IMR-90 (cell line): Measurements from ENCODE around the gene PLA2G3. TPM values are rescaled to one million over a fixed set of nuclear protein-coding genes. Genes with fewer than 3 reads are reported as not detected.
A peak's percentile ranks its signal among the peaks of the same experiment; 100 is the strongest.

Experiments
- ATAC-seq: fragments of 200-7000 bp; cut with Tn5 transposase; 2 replicates; pipeline ENCODE4 v1.9.1; 2020; ENCODE audit warnings: low read depth, mild to moderate bottlenecking, moderate library complexity
- BruUV-seq: library from RNA; stranded (reverse); fragments of 400-500 nt; replicated peaks from 2 replicates; lab custom pipeline; 2021; lab: Mats Ljungman, UMichigan
- CTCF ChIA-PET: fragments of 300-600 bp; formaldehyde crosslinking; extraction: SDS; loops from one replicate; lab custom pipeline; 2021; ENCODE audit warnings: antibody characterized with exemption; lab: Yijun Ruan, JAX
- POLR2A ChIA-PET: fragments of 300-600 bp; sonication (Branson Sonifier 250); formaldehyde crosslinking; loops from one replicate; lab custom pipeline; 2022; ENCODE audit warnings: antibody characterized with exemption; ENCODE audit not compliant: unreplicated experiment; lab: Charles Lee
- DNase-seq: peaks from one replicate; pipeline ENCODE4 v3.0.0; 2013
- H2AFZ ChIP-seq: replicated peaks from 2 replicates; pipeline ENCODE3; 2013; ENCODE audit warnings: low read length, mild to moderate bottlenecking; ENCODE audit not compliant: poor library complexity
- H2AK5ac ChIP-seq: 2 replicates; pipeline ENCODE4 v1.6.1; 2013; ENCODE audit warnings: low read depth, low read length, inconsistent platforms
- H2AK9ac ChIP-seq: replicated peaks from 2 replicates; pipeline ENCODE3; 2013; ENCODE audit warnings: mild to moderate bottlenecking, low read depth, low read length, moderate library complexity; ENCODE audit not compliant: poor library complexity
- H2BK120ac ChIP-seq: 2 replicates; pipeline ENCODE4 v1.6.1; 2013; ENCODE audit warnings: low read depth, low read length, inconsistent platforms
- H2BK15ac ChIP-seq: 3 replicates; pipeline ENCODE4 v1.6.1; 2013; ENCODE audit warnings: low read depth, low read length, inconsistent platforms
- H2BK20ac ChIP-seq: 2 replicates; pipeline ENCODE4 v1.6.1; 2013; ENCODE audit warnings: low read depth, mild to moderate bottlenecking, inconsistent platforms, low read length, moderate library complexity
- H2BK5ac ChIP-seq: 2 replicates; pipeline ENCODE4 v1.6.1; 2013; ENCODE audit warnings: mild to moderate bottlenecking, low read depth, low read length, inconsistent platforms; ENCODE audit not compliant: poor library complexity, severe bottlenecking
- H3K14ac ChIP-seq: replicated peaks from 2 replicates; pipeline ENCODE4 v1.6.1; 2013; ENCODE audit warnings: low read depth, low read length, inconsistent platforms
- H3K18ac ChIP-seq: 2 replicates; pipeline ENCODE4 v1.6.1; 2013; ENCODE audit warnings: low read depth, low read length, control low read depth
- H3K23ac ChIP-seq: 2 replicates; pipeline ENCODE4 v1.6.1; 2013; ENCODE audit warnings: low read depth, low read length, inconsistent platforms
- H3K27ac ChIP-seq: 2 replicates; pipeline ENCODE4 v1.5.1; 2013; ENCODE audit warnings: mild to moderate bottlenecking, control low read depth, low read length; ENCODE audit not compliant: insufficient read depth
- H3K27me3 ChIP-seq: 2 replicates; pipeline ENCODE4 v1.6.1; 2013; ENCODE audit warnings: low read length; ENCODE audit not compliant: control insufficient read depth, insufficient read depth
- H3K36me3 ChIP-seq: 2 replicates; pipeline ENCODE4 v1.6.1; 2013; ENCODE audit warnings: low read length, mixed read lengths; ENCODE audit not compliant: control insufficient read depth, insufficient read depth
- H3K4ac ChIP-seq: 2 replicates; pipeline ENCODE4 v1.6.1; 2013; ENCODE audit warnings: low read depth, low read length, inconsistent platforms
- H3K4me1 ChIP-seq: 2 replicates; pipeline ENCODE4 v1.6.1; 2013; ENCODE audit warnings: low read length, mixed read lengths; ENCODE audit not compliant: control insufficient read depth, insufficient read depth
- H3K4me2 ChIP-seq: 2 replicates; pipeline ENCODE4 v1.6.1; 2013; ENCODE audit warnings: low read depth, mild to moderate bottlenecking, control low read depth, low read length, moderate library complexity
- H3K4me3 ChIP-seq: 2 replicates; pipeline ENCODE4 v1.5.1; 2013; ENCODE audit warnings: low read depth, mild to moderate bottlenecking, control low read depth, low read length, moderate library complexity; ENCODE audit not compliant: insufficient read depth
- H3K56ac ChIP-seq: 2 replicates; pipeline ENCODE4 v1.6.1; 2013; ENCODE audit warnings: low read length, inconsistent platforms; ENCODE audit not compliant: insufficient read depth; ENCODE audit errors: extremely low read depth
- H3K79me1 ChIP-seq, 2 experiments: 2 replicates each; pipeline ENCODE4 v1.6.1; 2013; ENCODE audit warnings: low read length in 2 of 2, inconsistent platforms in 1 of 2, low read depth in 1 of 2
- H3K9ac ChIP-seq: 2 replicates; pipeline ENCODE4 v1.6.1; 2013; ENCODE audit warnings: low read depth, low read length, control low read depth
- H3K9me1 ChIP-seq: 2 replicates; pipeline ENCODE4 v1.6.1; 2013; ENCODE audit warnings: low read length, inconsistent platforms; ENCODE audit not compliant: insufficient read depth
- H3K9me3 ChIP-seq: 2 replicates; pipeline ENCODE4 v1.6.1; 2013; ENCODE audit warnings: low read length; ENCODE audit not compliant: control insufficient read depth, insufficient read depth
- H4K20me1 ChIP-seq: 2 replicates; pipeline ENCODE4 v1.6.1; 2013; ENCODE audit warnings: low read length, inconsistent platforms; ENCODE audit not compliant: insufficient read depth
- H4K5ac ChIP-seq: 2 replicates; pipeline ENCODE4 v1.6.1; 2013; ENCODE audit warnings: mild to moderate bottlenecking, low read depth, low read length, control low read depth
- H4K8ac ChIP-seq, 2 experiments: 2 replicates each; pipeline ENCODE4 v1.6.1; 2013; ENCODE audit warnings: low read depth in 2 of 2, low read length in 2 of 2, control low read depth in 1 of 2, inconsistent platforms in 1 of 2
- H4K91ac ChIP-seq: 2 replicates; pipeline ENCODE4 v1.6.1; 2013; ENCODE audit warnings: low read depth, low read length, inconsistent platforms; ENCODE audit not compliant: insufficient read depth
- BHLHE40 ChIP-seq: fragments of 150-350 bp; IDR thresholded peaks from 2 replicates; pipeline ENCODE4 v1.6.1; 2016; ENCODE audit warnings: mild to moderate bottlenecking, low read depth, low read length
- CHD1 ChIP-seq: IDR thresholded peaks from 2 replicates; pipeline ENCODE4 v1.6.1; 2012; ENCODE audit warnings: low read depth, low read length, improper control_type of control experiment
- MAZ ChIP-seq: IDR thresholded peaks from 2 replicates; pipeline ENCODE4 v1.6.1; 2012; ENCODE audit warnings: low read depth, mild to moderate bottlenecking, low read length, improper control_type of control experiment, moderate library complexity, borderline replicate concordance
- MXI1 ChIP-seq: IDR thresholded peaks from 2 replicates; pipeline ENCODE4 v1.6.1; 2012; ENCODE audit warnings: low read depth, mild to moderate bottlenecking, low read length, moderate library complexity, borderline replicate concordance
- NFE2L2 ChIP-seq: fragments of 150-350 bp; IDR thresholded peaks from 2 replicates; pipeline ENCODE4 v1.6.1; 2016; ENCODE audit warnings: low read depth, mild to moderate bottlenecking, low read length
- RFX5 ChIP-seq: IDR thresholded peaks from 2 replicates; pipeline ENCODE4 v1.8.0; 2012; ENCODE audit warnings: low read depth, mild to moderate bottlenecking, low read length, moderate library complexity
- SMC3 ChIP-seq: fragments of 150-350 bp; IDR thresholded peaks from 2 replicates; pipeline ENCODE4 v1.6.1; 2016; ENCODE audit warnings: low read depth, mild to moderate bottlenecking, antibody characterized with exemption, low read length, moderate library complexity
- WGBS, 2 experiments: methylation state at CpG; one replicate each; pipeline versions ENCODE4 v1.1.5 to v1.1.7; 2013; ENCODE audit warnings: missing lambda C conversion rate in 2 of 2; ENCODE audit not compliant: insufficient read length in 1 of 2; ENCODE audit errors: extremely low coverage in 2 of 2; 5-methylcytosine and 5-hydroxymethylcytosine counted together
- dilution Hi-C: fragments of 300-500 bp; cut with HindIII; formaldehyde crosslinking; loops from one replicate; pipeline ENCODE4 v1.14.3; 2018; ENCODE audit warnings: low sequenced_read_pairs; ENCODE audit not compliant: unreplicated experiment
- in situ Hi-C: fragments of 300-500 bp; cut with MboI; formaldehyde crosslinking; loops from 3 replicates; pipeline ENCODE4 v1.14.3; 2019; ENCODE audit warnings: low sequenced_read_pairs, inconsistent platforms, mixed read lengths
- intact Hi-C: fragments of 100-400 bp; cut with micrococcal nuclease; formaldehyde crosslinking; loops from 2 replicates; pipeline ENCODE4 v1.10.0; 2022
- polyA plus RNA-seq, 3 experiments: library from polyadenylated mRNA; depleted of rRNA; stranded (reverse); fragments of >200 nt; gene quantifications; 2 replicates each; pipeline ENCODE4 v1.2.3, GENCODE V29; 2012; ENCODE audit warnings: low replicate concordance in 1 of 3
- total RNA-seq: library from RNA; depleted of rRNA; stranded (reverse); fragments of >200 nt; gene quantifications from 2 replicates; pipeline ENCODE4 v1.2.3, GENCODE V29; 2012
- TF ChIP-seq, protein P1 (sequence below): fragments of 150-350 bp; IDR thresholded peaks from 2 replicates; pipeline ENCODE4 v1.6.1; 2017; ENCODE audit warnings: mild to moderate bottlenecking, antibody characterized with exemption, low read length, low read depth
- TF ChIP-seq, protein P2 (sequence below): fragments of 150-350 bp; IDR thresholded peaks from 2 replicates; pipeline ENCODE4 v1.6.1; 2016; ENCODE audit warnings: low read depth, mild to moderate bottlenecking, low read length, moderate library complexity, borderline replicate concordance
- TF ChIP-seq, protein P3 (sequence below): conservative IDR thresholded peaks from 2 replicates; pipeline ENCODE4 v1.5.1; 2012; ENCODE audit warnings: mild to moderate bottlenecking, low read depth, low read length, improper control_type of control experiment

The PLA2G3 gene
- total and polyA plus RNA-seq, 2 of the 4 experiments (the other 2 are of a cell fraction) = under 0.01 to 0.12 TPM

DNA sequence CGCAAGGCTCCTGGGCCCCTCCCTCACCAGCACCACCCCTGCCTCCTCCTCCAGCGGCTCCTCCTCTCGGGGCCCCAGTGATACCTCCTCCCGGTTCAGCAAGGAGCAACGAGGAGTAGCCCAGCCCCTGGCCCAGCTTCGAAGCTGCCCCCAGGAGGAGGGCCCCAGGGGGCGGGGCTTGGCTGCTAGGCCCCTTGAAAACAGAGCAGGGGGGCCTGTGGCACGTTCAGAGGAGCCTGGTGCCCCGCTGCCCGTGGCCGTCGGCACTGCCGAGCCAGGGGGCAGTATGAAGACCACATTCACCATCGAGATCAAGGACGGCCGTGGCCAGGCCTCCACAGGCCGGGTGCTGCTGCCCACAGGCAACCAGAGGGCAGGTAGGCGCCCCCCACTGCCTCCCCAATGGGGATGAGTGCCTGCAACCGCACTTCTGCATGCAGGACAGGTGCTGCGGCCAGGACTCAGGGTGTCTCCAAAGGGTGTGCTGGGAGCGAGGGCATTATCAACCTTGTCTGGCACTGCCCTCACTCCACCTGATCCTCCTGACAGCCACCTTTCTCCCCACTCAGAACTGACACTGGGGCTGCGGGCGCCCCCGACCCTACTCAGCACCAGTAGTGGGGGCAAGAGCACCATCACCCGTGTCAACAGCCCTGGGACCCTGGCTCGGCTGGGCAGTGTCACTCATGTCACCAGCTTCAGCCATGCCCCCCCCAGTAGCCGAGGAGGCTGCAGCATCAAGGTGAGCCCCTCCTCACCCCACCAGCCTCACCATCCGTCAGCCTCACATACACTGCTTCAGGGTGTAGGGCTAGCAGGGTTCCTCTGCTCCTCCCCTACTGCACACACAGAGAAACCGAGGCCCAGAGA, 49.0 kb downstream of the PLA2G3 start:
- Histone ChIP-seq H3K56ac (no peak overlapping the region), H3K4me3 (no peak overlapping the region), H3K36me3 (peaks cover 89% of the 10 kb centered on the region), H3K27ac (no peak overlapping the region), H4K91ac (no peak overlapping the region), H4K8ac (no peak overlapping the region), H3K79me1 (peaks cover 27 to 60% of the 10 kb centered on the region in 2 experiments), H3K27me3 (no peaks in the 10 kb centered on the region), H2BK120ac (no peak overlapping the region), H3K4me1 (no peaks in the 10 kb centered on the region; the same call in 1 of the 2 replicates), H4K20me1 (peaks cover 20% of the 10 kb centered on the region), H2AFZ (no peak overlapping the region), H3K9me3 (no peaks in the 10 kb centered on the region), H3K23ac (no peak overlapping the region), H2AK9ac (peak overlapping the region; percentile 55), H3K9me1 (no peaks in the 10 kb centered on the region; the same call in 1 of the 2 replicates), H3K4ac (no peak overlapping the region), H3K4me2 (no peak overlapping the region), H3K18ac (no peak overlapping the region), H3K14ac (no peak overlapping the region), H2BK20ac (no peak overlapping the region), H2BK15ac (no peak overlapping the region), H2AK5ac (no peak overlapping the region), H4K5ac (no peak overlapping the region), H3K9ac (no peak overlapping the region), H2BK5ac (peak overlapping the region; percentile 47)
- in situ Hi-C loops = no loop called here
- dilution Hi-C loops = no loop called here
- DNase-seq (no peak), ATAC-seq (no peak)
- no TSS peak for BruUV-seq
- ChIA-PET POLR2A (no interaction called here), CTCF (no interaction called here)
- intact Hi-C loops = no loop called here
- 79% methylated on average over 20 of the region's 29 CpGs; no CpG with 5 or more reads in 1 of the 2 experiments for WGBS, 2 experiments
- TF ChIP-seq, protein P1, sequence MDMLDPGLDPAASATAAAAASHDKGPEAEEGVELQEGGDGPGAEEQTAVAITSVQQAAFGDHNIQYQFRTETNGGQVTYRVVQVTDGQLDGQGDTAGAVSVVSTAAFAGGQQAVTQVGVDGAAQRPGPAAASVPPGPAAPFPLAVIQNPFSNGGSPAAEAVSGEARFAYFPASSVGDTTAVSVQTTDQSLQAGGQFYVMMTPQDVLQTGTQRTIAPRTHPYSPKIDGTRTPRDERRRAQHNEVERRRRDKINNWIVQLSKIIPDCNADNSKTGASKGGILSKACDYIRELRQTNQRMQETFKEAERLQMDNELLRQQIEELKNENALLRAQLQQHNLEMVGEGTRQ = no peak
- no peak for TF ChIP-seq RFX5
- TF ChIP-seq, protein P2, sequence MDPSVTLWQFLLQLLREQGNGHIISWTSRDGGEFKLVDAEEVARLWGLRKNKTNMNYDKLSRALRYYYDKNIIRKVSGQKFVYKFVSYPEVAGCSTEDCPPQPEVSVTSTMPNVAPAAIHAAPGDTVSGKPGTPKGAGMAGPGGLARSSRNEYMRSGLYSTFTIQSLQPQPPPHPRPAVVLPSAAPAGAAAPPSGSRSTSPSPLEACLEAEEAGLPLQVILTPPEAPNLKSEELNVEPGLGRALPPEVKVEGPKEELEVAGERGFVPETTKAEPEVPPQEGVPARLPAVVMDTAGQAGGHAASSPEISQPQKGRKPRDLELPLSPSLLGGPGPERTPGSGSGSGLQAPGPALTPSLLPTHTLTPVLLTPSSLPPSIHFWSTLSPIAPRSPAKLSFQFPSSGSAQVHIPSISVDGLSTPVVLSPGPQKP = no peak
- no peak for TF ChIP-seq MAZ
- TF ChIP-seq SMC3 = no peak
- TF ChIP-seq, protein P3, sequence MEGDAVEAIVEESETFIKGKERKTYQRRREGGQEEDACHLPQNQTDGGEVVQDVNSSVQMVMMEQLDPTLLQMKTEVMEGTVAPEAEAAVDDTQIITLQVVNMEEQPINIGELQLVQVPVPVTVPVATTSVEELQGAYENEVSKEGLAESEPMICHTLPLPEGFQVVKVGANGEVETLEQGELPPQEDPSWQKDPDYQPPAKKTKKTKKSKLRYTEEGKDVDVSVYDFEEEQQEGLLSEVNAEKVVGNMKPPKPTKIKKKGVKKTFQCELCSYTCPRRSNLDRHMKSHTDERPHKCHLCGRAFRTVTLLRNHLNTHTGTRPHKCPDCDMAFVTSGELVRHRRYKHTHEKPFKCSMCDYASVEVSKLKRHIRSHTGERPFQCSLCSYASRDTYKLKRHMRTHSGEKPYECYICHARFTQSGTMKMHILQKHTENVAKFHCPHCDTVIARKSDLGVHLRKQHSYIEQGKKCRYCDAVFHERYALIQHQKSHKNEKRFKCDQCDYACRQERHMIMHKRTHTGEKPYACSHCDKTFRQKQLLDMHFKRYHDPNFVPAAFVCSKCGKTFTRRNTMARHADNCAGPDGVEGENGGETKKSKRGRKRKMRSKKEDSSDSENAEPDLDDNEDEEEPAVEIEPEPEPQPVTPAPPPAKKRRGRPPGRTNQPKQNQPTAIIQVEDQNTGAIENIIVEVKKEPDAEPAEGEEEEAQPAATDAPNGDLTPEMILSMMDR = no peak
- no peak for TF ChIP-seq MXI1
- no peak for TF ChIP-seq BHLHE40
- no peak for TF ChIP-seq NFE2L2
- TF ChIP-seq CHD1 = no peak
